Nephron progenitor cell (in vitro differentiated cells): ENCODE data around the gene ATN1.

Source experiments
- DNase-seq: peaks from one replicate; pipeline ENCODE4 v3.0.0; 2021
- H3K27ac Mint-ChIP-seq: 2 replicates; pipeline ENCODE4 v1.8.0; 2021; ENCODE audit warnings: mild to moderate bottlenecking, moderate library complexity, mixed read lengths
- H3K27me3 Mint-ChIP-seq: 2 replicates; pipeline ENCODE4 v1.8.0; 2021; ENCODE audit warnings: mild to moderate bottlenecking, low read depth, mixed read lengths; ENCODE audit not compliant: poor library complexity
- H3K36me3 Mint-ChIP-seq: 2 replicates; pipeline ENCODE4 v1.8.0; 2021; ENCODE audit warnings: low read depth, mixed read lengths
- H3K4me1 Mint-ChIP-seq: 2 replicates; pipeline ENCODE4 v1.8.0; 2021; ENCODE audit warnings: mixed read lengths
- H3K4me3 Mint-ChIP-seq: 2 replicates; pipeline ENCODE4 v1.8.0; 2021; ENCODE audit warnings: mild to moderate bottlenecking, moderate library complexity, mixed read lengths
- H3K9me3 Mint-ChIP-seq: 2 replicates; pipeline ENCODE4 v1.8.0; 2021; ENCODE audit warnings: mild to moderate bottlenecking, moderate library complexity, mixed read lengths
- TF ChIP-seq, protein P1 (sequence below): fragments of 200-600 bp; sonication (generic); IDR thresholded peaks from 2 replicates; pipeline ENCODE4 v1.5.0; 2021; ENCODE audit warnings: antibody characterized with exemption

Gene ATN1

DNA sequence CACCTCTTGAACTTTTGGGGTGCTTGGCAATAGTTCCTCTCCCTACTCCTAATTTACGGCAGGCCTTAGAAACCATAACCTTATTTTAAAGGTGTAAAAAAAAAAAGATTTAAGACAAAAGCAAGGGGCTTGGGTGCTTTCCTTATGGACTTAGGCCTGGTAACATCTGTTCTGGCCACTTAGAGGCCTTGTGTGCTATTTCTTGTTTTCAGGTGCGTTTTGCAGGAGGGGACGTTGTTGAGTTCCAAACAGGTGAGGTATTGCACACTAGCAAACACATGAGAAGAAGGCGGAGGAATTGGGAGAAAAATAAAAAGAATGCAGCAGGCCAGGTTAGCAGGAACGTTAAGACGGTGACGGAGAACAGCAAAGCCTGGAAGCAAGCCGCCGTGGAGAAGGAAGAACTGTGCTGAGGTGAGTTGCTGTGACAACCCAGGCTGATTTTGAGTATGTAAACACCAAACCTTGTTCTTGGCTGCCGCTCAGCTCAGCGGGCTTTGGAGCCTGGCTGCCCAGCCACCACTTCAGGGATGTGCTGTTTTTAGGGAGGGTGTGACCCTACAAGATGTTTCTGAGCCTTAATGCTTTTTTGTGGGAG, 60.3 kb downstream of the ATN1 start:
- Mint-ChIP-seq H3K4me3 (no peak overlapping the region), H3K27me3 (no peaks in the 10 kb centered on the region), H3K4me1 (no peaks in the 10 kb centered on the region), H3K27ac (no peak overlapping the region), H3K9me3 (no peaks in the 10 kb centered on the region), H3K36me3 (peaks cover 42% of the 10 kb centered on the region)
- TF ChIP-seq, protein P1, sequence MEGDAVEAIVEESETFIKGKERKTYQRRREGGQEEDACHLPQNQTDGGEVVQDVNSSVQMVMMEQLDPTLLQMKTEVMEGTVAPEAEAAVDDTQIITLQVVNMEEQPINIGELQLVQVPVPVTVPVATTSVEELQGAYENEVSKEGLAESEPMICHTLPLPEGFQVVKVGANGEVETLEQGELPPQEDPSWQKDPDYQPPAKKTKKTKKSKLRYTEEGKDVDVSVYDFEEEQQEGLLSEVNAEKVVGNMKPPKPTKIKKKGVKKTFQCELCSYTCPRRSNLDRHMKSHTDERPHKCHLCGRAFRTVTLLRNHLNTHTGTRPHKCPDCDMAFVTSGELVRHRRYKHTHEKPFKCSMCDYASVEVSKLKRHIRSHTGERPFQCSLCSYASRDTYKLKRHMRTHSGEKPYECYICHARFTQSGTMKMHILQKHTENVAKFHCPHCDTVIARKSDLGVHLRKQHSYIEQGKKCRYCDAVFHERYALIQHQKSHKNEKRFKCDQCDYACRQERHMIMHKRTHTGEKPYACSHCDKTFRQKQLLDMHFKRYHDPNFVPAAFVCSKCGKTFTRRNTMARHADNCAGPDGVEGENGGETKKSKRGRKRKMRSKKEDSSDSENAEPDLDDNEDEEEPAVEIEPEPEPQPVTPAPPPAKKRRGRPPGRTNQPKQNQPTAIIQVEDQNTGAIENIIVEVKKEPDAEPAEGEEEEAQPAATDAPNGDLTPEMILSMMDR: no peak
- no peak for DNase-seq
